GM19023 (cell line): ENCODE measurements around the gene ZNF768.
"Not testable (repeated sequence)": the region's sequence is repeated elsewhere in the genome, so short reads cannot be mapped to it uniquely, and the experiment has no call there.

ENCODE experiments used
- ATAC-seq: cut with Tn5 transposase; IDR thresholded peaks from one replicate; pipeline ENCODE4 v1.9.1; 2021; ENCODE audit warnings: mild to moderate bottlenecking, moderate library complexity; ENCODE audit not compliant: unreplicated experiment

Gene ZNF768

GRCh38 chr16:30533748-30534367, 7.5 kb upstream of the ZNF768 start:
- ATAC-seq, result no peak

GRCh38 chr16:30533146-30533522, 6.8 kb upstream of the ZNF768 start:
- no peak for ATAC-seq

- ATAC-seq, result no peak
Measured at GRCh38 chr16:30532285-30533145, 6.1 kb upstream of the ZNF768 start.

- no peak for ATAC-seq
Measured at GRCh38 chr16:30530163-30531037, 4.0 kb upstream of the ZNF768 start.

- ATAC-seq, result no peak
Measured at GRCh38 chr16:30528799-30529457, 2.6 kb upstream of the ZNF768 start.

GRCh38 chr16:30527635-30528178, 1.3 kb upstream of the ZNF768 start:
- no peak for ATAC-seq

- peak; percentile 79 for ATAC-seq
Measured at GRCh38 chr16:30526823-30527634, 663 bp upstream of the ZNF768 start.

GRCh38 chr16:30525844-30526136, 576 bp downstream of the ZNF768 start:
- no peak for ATAC-seq

- ATAC-seq, result no peak
Measured at GRCh38 chr16:30524575-30525568, 1.5 kb downstream of the ZNF768 start.

- ATAC-seq, result no peak
Measured at GRCh38 chr16:30523768-30524574, 2.4 kb downstream of the ZNF768 start.

GRCh38 chr16:30522702-30523463, 3.5 kb downstream of the ZNF768 start:
- not testable (repeated sequence) for ATAC-seq

GRCh38 chr16:30521873-30522641, 4.3 kb downstream of the ZNF768 start:
- ATAC-seq, result no peak

GRCh38 chr16:30521476-30521872, 4.9 kb downstream of the ZNF768 start:
- no peak for ATAC-seq

- ATAC-seq, result no peak
Measured at GRCh38 chr16:30519120-30520049, 7.0 kb downstream of the ZNF768 start.

GRCh38 chr16:30518552-30518951, 7.8 kb downstream of the ZNF768 start:
- no peak for ATAC-seq
